SKM-1 (cell line): ENCODE results near the gene BDNF.

ENCODE experiments used
- DNase-seq: peaks from one replicate; lab custom pipeline; 2025; ENCODE audit not compliant: unreplicated experiment; lab: John Stamatoyannopoulos, UW

BDNF gene

DNA sequence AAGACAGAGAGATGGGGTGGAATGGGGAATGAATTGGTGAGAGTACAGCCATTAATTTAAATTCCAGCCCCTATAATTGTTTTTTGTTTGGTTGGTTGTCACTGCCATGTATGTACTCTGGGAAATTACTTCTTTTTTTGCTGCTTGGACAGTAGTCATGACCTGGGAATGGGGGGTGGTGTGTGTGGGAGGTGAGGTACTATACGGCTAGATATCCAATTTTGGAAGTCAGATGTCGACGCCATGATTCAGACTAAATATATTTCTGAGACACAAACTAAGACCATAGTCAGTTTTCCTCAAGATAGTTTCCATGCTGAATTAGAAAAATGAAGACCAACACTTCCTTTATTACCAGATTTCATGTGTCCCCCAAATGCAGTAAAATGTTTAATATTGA is 7.4 kb upstream of the BDNF start:
- no peak for DNase-seq

DNA sequence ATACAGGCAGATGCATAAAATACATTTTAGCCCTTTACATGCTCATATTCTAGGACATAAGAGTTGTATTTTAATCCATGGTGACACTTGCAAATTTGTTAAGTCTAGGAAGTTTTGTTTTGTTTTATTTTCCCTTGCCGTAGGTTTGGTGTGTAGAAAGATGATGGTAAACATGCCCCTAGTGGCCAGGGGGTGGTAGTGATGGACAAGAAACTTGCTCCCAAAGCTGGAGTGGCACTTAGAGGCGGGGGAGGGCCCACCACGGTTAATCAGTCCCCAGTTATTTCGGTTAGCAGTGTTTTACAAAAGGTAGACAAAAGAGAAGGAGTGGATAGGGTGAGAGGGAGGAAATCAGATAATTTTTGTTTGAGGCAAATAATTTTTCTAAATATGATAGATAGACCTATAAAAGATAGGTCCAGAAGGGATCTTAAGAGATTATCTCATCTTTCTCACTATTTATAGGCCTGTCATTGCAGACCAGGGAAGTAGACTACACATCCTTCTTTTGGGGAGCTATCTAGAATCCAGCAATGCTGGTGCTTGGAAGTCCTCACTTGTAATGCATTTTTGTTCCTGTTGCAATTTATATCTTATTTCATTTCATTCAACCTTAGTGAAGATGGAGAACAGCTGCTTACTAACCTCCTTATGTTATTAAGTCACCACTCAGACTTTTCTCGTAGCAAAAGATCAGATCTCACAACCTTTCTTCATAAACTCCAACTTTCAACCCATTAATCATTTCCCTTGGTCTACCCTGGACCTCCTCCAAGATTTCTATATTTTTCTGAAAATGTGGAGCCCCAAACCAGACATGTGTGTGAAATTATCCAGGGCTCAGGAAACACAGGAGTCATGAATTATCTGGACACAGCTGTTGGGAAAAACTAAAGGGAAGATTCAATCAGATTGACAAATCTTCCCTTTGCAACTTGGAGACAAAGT is 5.9 kb upstream of the BDNF start:
- DNase-seq, result no peak

DNA sequence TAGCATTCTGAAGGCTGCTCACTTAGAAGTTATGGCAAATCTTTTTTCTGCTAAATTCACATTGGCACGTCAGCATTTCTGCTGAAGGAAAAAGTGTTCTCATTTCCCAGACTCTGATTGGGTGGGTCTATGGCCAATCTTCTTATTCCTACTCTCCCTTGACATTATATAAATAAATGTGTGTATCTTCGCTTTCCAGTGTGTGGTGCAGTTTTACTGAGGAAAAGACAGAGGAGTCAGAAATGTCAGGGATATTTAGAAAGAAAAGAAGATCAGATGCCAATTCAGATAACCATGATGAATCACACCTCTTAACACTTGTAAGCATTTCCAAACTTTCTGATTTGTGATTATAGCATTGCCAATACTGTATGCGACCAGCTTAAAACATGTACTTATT is 3.2 kb upstream of the BDNF start:
- DNase-seq, result no peak

DNA sequence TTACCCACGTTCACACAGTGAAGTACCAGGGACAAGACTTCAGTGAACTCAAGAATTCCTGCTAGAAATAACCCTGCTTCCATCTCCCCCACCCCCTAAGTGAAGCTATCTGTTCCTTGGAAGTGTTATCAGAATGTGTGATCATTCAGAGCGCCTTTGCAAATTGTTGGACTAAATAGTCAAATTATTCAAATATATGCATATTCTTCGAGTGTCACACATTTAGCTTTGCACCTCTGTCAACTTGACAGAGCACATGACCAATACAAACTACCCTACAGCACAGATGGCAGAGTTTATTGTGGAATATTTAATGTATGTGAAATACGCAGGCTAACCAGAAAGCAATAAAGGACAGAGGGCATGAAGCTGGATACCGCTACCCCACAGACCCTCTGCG is 2.6 kb upstream of the BDNF start:
- DNase-seq, result no peak

DNA sequence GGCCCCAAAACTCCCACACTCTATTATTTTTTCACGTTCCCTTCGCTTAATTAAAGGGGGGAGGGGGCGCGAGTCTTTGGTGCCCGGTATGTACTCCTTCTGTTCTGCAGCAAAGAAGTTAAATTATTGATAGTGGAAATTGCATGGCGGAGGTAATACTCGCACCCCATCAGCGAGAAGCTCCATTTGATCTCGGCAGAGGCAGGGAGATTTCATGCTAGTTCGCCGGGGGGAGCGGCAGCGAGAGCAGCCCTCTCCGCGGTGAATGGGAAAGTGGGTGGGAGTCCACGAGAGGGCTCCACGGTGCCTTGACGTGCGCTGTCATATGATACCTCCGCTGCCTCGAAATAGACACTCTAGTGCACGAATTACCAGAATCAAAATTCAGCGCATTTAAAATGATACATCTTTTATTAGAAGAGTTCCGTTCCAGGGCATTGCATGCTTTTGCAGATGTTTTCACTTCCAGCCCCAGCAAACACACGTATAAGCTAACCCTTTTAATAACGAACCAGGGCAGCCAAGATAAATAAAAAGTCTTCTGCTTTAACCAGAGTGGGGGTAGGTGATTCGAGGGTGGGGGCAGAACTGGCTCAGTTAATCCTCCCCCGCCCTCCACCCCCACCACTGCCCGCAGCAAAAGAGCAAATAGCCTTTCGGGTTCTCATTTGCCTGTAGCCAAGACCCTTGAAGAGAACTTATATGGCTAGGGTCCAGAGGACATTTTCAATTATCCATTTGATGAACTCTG is 1.3 kb upstream of the BDNF start:
- DNase-seq, result no peak

DNA sequence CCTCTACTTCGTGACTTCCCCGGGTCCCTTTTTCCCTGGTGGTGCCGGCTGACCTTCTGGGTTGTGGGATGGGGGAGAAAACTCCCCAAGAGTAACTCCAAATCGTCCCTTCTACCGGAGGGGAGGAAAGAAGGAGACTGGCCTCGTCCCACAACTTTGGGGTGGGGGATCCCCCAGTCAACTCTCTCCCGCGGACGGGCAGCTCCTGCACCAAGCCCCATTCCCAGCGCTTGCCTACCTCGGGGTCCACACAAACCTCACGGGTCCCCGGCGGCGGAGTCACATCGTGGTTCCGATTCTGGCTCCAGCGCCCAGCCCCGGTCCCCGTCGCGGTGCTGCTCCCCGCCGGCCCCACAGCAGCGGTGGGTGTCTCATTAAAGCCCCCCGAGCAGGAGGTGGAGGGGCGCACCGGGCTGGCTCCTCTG is 317 bp downstream of the BDNF start:
- no peak for DNase-seq

DNA sequence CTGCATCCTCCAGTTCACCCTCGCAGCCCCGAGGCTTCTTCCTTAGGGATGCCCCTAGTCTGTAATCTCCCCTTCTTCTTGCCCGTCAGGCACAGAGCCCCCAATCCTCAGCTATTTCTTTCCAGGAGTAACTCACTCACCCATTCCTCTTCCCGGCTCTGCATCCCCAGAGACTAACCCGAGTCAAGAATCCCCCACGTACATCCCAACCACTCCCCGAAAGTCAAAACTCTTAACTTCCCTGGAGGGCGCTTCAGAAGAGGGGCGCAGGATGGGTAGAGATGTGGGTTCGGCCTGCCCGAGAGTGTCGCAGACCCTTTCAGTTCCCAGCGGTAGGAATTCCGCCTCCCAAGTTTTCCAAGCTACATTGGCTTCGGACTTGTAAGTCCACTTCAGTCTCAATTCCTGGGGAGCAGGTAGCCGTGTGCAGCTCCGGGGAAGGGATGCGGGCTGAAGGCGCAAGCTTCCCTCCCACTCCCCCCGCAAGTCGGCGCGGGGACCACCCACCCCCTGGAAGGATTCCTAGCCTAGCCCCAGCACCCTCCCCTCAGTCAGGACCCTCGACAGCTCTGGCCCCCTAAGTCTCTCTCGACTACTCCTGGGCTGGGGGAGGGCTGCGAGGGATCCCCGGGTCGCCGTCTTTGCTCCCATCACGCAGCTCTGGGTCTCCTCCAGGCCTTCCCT is 871 bp downstream of the BDNF start:
- DNase-seq, result no peak

DNA sequence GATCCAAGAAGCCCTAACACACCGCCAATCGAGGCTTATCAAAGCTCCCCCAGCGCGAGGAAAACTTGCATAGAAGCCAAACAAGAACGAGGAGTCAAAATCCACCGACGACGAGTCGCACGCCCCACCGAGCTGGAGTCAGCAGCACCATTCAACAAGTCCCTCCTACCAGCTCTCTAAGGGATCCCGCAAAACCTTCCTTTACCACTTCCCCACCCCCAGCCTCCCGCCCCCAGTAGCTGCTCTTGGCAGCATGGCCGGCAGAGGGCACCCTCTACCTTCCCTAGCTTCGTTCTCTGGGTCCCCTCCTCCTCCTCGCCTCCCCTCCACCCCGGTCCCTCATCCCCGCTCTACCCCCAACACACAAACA is 1.4 kb downstream of the BDNF start:
- peak; percentile 39 for DNase-seq

DNA sequence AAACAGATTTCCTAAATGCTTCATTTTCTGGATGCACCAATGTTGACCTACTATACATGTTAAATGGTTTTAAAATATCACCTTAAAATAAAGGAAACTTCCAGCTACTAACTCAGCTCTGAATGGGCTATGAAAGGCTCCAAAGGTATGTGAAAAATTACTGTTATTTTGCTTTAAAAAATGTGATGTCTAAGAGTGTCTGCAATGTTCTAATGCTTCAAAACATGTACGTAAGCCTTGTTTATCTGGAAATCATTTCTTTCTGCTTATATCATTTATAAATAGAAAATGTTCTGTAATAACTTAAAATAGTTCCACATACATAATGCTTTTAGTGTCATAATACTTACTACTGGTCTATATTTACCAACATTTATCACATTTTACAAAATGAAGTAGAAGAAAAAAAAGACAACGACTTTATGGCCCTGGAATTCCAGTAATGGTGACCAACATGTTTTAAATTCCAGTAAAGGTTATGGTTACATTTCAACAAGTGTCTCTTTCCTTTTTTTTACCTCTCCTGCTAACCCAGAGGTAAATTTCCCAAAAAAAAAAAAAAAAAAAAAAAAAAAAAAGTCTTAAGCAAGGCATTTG is 2.5 kb downstream of the BDNF start:
- DNase-seq, result no peak

DNA sequence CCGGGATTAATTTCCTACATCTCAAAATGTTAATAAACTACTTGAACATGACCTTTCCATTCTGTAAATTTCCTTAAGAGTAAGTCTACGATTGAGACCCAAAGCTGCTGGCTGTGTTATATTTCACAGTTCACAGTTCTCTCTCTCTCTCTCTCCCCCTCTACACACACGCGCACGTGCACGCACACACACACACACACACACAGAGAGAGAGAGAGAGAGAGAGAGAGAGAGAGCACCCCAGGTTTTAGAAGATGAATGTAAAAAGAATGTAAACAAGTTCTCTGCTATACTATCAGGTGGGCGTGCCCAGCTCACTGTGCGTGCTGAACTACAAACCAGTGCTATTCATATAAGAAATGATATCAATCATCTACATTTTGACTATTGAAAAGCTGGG is 3.3 kb downstream of the BDNF start:
- no peak for DNase-seq

DNA sequence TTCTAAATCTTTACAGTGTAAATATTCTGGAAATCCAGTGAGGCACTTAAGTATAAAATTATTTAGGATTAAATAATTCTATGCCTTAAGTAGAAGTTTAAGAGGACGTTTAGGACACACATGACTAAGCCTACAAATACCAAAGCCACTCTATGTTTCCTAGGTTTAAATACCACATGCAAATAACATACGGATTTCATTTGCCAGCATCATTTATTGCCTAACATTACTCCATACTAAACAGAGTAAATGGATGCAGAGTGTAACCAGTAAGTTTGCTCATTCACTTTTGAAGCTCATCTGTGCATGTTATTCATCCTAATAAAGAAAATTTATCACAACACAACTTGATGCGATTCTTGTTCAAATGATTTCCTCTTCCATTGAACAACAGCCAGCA is 4.1 kb downstream of the BDNF start:
- DNase-seq, result no peak

DNA sequence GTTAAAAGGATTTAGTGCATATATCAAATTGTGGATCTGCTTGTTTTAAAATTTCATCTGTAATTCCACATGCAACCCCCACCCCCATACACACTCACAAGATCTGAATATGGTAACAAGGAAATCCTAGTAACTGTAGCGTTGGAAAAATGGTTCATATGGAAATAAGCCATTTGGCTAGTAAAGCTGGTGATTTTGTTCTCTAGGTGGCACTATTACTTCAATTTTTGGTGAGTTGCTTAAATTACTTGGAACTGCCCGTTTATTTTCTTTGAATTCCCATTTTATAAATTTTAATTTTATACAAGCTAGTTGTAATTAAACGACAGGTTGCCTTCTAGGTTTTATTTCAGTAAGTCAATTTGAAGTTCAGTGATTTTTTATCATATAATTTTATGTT is 5.3 kb downstream of the BDNF start:
- DNase-seq, result no peak

DNA sequence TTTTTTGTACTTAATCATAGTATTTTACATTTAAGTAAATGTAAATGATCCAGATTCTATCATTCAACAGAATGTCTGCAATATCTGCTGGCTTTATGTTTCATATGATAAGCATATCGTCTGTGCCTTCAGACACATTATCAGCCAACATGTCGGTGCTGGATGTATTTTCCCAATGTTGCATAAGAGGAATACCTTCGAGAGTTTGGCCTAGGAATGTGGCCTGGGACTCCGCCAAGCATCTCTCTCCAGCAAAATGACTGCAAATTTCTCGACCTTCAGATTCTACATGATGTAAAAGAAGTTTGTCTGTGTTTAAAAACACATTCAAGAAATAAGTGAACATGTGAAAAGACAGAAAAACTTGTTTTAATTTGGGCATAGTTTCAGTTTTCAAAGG is 6.9 kb downstream of the BDNF start:
- DNase-seq, result no peak

DNA sequence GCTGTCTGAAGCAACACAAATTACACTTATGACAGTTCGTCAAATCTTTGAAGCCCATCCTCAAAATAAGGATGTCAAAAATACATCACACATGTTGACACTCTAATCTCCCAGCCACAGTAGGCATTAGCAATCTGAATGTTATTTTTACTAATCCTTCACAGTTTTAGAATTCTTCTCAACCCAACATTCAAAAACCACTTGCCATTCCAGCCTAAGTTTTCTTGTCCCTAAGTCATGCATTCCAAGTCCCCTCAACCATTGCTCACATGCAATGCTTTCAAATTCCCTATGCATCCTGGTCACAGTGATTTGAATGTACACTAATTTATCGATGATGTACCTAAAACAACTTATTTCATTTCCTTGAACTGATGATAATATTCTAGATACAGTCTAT is 7.5 kb downstream of the BDNF start:
- DNase-seq, result no peak

DNA sequence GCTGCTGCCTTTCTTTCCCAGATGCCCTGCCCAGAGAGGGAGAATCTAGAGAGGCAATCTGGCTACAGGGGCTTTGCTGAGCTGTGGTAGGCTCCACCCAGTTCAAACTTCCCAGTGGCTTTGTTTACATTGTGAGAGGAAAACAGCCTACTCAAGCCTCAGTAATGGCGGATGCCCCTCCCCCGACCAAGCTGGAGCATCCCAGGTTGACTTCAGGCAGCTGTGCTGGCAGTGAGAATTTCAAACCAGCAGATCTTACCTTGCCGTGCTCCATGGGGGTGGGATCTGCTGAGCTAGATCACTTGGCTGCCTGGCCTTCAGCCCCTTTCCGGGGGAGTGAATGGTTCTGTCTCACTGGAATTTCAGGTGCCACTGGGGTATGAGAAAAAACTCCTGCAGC is 12.2 kb downstream of the BDNF start:
- DNase-seq, result no peak

DNA sequence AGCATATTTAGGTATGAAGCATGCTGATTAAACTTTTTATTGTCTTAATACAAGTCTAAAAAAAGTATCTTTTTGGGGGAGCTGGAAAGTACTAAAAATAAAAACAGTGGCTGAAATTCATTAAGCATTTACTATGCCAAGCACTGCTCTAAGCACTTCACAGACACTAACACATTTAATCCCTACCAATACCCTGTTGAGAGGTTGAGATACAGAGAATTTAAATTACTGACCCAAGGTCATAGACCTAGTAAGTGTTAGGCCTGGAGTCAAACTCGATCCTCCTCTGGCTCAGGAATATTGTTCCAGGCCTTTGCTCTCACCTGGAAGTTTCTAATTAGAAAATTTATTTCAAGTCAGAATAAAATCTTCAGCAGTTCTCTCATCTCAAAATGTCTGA is 18.6 kb downstream of the BDNF start:
- DNase-seq, result no peak

DNA sequence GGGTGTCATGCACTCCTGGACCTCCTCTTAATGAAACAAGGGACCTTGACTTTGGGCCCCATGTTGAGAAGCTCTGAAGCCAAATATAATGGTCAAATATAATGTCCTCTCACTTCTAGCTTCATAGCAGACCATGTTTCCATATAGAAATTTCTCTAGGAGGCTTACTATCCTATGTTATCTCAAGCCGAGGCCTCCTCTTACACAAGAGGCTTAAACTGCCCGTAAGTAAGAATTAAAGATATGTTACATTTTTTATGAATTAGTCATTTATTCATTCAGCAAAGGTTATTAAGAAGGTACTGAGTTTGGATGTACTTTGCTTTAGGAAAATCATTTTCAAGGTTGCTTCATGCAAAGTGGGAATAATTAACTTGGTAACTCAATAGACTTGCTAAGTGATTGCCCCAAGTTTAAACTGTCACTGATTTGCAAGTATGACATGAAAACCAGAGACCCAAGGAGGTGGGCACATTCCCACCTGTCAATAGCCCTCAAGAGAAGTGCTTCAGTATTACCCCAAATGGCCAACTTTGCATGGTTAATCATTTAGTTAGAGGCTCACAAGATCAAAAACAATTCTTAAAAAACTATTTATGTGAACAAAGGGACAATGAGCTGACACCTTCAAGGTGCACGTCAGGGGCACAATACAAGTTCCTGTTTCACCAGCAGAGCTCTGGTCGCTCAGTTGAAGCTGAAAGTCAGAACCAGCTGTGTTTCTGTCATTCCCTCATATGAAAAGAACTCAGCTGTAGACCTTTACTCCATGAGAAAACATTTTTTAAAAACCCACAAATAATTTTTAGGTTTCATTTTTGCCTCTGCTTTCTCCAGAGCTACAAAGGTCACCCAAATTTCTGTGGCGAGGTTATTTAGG is 20.9 kb downstream of the BDNF start:
- DNase-seq, result no peak

DNA sequence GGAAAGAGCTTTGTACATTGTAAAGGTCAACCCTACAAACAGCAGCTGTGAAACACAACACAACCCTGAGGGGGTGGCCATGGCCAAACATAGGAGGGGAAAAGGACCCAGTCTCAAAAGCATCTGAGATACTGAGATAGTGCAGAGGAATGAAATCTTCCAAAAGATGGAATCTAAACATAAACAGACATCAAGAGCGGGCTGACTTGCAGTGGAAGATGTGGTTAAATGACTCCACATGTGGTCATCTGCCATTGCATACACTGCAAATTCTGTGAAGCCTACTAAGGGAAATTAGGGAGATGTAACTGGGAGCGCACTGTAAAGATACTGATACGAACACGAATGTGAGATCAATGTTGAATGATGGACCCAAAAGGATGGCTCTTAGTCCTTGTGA is 22.0 kb downstream of the BDNF start:
- no peak for DNase-seq

DNA sequence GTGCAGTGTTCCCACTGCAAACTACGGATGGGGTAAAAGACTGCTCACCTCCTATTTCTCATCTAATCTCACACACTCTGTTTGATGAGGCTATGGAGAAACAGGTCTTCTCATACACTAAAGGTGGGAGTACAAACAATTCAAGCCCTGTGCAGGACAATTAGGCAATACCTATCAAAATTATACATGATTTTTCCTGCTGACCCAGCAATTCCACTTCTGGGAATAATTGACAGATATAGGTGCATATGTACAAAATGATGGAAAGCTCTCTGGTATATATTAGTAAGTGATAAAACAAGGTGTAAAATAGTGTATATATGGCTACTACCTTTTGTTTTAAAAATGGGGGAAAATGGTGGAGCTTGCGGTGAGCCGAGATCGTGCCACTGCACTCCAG is 23.1 kb downstream of the BDNF start:
- DNase-seq, result no peak

DNA sequence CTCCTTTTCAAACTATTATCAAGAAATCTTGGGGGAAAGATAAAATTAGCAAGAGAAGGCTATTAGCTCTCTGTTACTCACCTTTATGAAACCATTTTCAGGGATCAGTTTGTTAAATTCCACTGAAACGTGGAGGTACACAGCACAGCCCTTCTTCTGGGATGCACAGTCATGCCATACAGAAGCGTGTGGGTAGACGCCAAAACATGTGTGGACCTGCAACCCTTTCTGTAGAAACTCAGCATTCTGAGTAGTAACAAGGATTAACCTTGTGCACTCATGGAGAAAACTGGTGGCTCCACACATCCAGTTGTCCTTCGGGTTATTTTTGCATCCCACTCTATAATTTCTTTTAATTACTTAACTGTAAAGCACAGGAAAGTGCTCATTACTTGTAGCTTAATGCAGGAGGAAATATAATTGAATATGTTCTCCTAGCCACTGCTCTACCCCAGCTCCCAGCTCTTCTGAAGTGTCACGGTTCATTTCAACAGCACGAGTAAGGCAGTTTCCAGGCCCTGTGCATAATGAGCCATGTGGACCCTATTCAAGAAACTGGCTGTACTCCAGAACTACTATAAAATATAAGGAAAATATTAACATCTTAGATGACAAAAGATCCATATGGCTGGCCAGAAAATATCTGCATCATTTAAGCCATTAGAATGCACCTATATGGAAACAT is 26.1 kb downstream of the BDNF start:
- no peak for DNase-seq
